GM23338 (cell line): Measurements from ENCODE around the gene ITGA8.

Experiments used
- CREB1 ChIP-seq: fragments of 250-450 bp; sonication (Bioruptor Pico); IDR thresholded peaks from 2 replicates; pipeline ENCODE4 v1.5.0; 2020; ENCODE audit warnings: low read depth, mild to moderate bottlenecking, moderate library complexity
- EZH2 ChIP-seq: fragments of 200-600 bp; sonication (generic); IDR thresholded peaks from one replicate; pipeline ENCODE4 v1.8.0; 2017; ENCODE audit warnings: antibody characterized with exemption, mild to moderate bottlenecking, low read depth; ENCODE audit not compliant: unreplicated experiment
- EZH2phosphoT487 ChIP-seq: fragments of 200-600 bp; sonication (generic); IDR thresholded peaks from one replicate; pipeline ENCODE4 v1.8.1; 2018; ENCODE audit warnings: antibody characterized with exemption; ENCODE audit not compliant: unreplicated experiment
- JUNB ChIP-seq: IDR thresholded peaks from one replicate; pipeline ENCODE4 v1.6.1; 2016; ENCODE audit warnings: antibody characterized with exemption; ENCODE audit not compliant: unreplicated experiment
- NANOG ChIP-seq: IDR thresholded peaks from 2 replicates; pipeline ENCODE4 v1.6.1; 2016; ENCODE audit warnings: antibody characterized with exemption, borderline replicate concordance
- POLR2AphosphoS5 ChIP-seq: IDR thresholded peaks from 2 replicates; pipeline ENCODE4 v1.6.1; 2016; ENCODE audit warnings: antibody characterized with exemption, low read depth
- STAT1 ChIP-seq: IDR thresholded peaks from one replicate; pipeline ENCODE4 v1.6.1; 2016; ENCODE audit warnings: antibody characterized with exemption; ENCODE audit not compliant: unreplicated experiment
- ZNF114 ChIP-seq: fragments of 250-450 bp; sonication (Bioruptor Pico); IDR thresholded peaks from 2 replicates; pipeline ENCODE4 v1.5.0; 2020; ENCODE audit warnings: mild to moderate bottlenecking, moderate library complexity
- ZNF331 ChIP-seq: fragments of 250-450 bp; sonication (Bioruptor Pico); IDR thresholded peaks from 2 replicates; pipeline ENCODE4 v1.5.0; 2020; ENCODE audit warnings: low read depth, mild to moderate bottlenecking, moderate library complexity
- TF ChIP-seq, protein P1 (sequence below), 2 experiments: fragments of 200-600 bp in 1 of 2; sonication (generic) in 1 of 2; conservative IDR thresholded peaks; 2 replicates each; pipeline versions ENCODE4 v1.5.1 to v1.6.1; 2016 to 2017; ENCODE audit warnings: antibody characterized with exemption in 2 of 2, low read depth in 2 of 2, mild to moderate bottlenecking in 2 of 2, moderate library complexity in 1 of 2
- TF ChIP-seq, protein P2 (sequence below): IDR thresholded peaks from one replicate; pipeline ENCODE4 v1.6.1; 2018; ENCODE audit warnings: antibody characterized with exemption; ENCODE audit not compliant: unreplicated experiment
- TF ChIP-seq, protein P3 (sequence below): fragments of 250-450 bp; sonication (Bioruptor Pico); IDR thresholded peaks from 2 replicates; pipeline ENCODE4 v1.5.0; 2020; ENCODE audit warnings: mild to moderate bottlenecking, moderate library complexity
- TF ChIP-seq, protein P4 (sequence below): IDR thresholded peaks from 2 replicates; pipeline ENCODE4 v1.6.1; 2016; ENCODE audit warnings: antibody characterized with exemption

DNA sequence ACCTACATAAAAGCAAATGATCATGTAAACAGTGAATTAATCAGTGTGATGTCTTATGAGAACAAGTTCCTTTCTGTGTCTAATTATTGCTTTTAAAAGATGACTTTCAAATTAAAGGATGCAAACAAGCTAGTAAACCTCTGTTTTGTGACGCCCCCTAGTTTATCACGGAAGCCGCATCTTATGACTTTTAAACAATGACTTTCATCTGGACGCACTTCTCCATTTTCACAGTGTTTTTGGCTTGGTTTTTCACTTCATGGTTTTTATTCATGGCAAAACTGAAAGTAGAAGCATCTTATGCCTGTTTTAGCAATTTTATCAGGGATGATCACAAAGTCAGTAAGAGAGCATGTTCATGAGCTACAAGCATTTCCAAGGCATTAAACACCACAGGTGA is 35.0 kb downstream of the ITGA8 start:
- no peak for TF ChIP-seq EZH2
- TF ChIP-seq, protein P1, sequence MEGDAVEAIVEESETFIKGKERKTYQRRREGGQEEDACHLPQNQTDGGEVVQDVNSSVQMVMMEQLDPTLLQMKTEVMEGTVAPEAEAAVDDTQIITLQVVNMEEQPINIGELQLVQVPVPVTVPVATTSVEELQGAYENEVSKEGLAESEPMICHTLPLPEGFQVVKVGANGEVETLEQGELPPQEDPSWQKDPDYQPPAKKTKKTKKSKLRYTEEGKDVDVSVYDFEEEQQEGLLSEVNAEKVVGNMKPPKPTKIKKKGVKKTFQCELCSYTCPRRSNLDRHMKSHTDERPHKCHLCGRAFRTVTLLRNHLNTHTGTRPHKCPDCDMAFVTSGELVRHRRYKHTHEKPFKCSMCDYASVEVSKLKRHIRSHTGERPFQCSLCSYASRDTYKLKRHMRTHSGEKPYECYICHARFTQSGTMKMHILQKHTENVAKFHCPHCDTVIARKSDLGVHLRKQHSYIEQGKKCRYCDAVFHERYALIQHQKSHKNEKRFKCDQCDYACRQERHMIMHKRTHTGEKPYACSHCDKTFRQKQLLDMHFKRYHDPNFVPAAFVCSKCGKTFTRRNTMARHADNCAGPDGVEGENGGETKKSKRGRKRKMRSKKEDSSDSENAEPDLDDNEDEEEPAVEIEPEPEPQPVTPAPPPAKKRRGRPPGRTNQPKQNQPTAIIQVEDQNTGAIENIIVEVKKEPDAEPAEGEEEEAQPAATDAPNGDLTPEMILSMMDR (conservative IDR thresholded peaks at IDR 0.05; ENCODE audit: low read depth in 2 of 2): peak in 1 of 2 experiments; percentile 33; a peak in 2 of 4 replicates
- TF ChIP-seq, protein P2, sequence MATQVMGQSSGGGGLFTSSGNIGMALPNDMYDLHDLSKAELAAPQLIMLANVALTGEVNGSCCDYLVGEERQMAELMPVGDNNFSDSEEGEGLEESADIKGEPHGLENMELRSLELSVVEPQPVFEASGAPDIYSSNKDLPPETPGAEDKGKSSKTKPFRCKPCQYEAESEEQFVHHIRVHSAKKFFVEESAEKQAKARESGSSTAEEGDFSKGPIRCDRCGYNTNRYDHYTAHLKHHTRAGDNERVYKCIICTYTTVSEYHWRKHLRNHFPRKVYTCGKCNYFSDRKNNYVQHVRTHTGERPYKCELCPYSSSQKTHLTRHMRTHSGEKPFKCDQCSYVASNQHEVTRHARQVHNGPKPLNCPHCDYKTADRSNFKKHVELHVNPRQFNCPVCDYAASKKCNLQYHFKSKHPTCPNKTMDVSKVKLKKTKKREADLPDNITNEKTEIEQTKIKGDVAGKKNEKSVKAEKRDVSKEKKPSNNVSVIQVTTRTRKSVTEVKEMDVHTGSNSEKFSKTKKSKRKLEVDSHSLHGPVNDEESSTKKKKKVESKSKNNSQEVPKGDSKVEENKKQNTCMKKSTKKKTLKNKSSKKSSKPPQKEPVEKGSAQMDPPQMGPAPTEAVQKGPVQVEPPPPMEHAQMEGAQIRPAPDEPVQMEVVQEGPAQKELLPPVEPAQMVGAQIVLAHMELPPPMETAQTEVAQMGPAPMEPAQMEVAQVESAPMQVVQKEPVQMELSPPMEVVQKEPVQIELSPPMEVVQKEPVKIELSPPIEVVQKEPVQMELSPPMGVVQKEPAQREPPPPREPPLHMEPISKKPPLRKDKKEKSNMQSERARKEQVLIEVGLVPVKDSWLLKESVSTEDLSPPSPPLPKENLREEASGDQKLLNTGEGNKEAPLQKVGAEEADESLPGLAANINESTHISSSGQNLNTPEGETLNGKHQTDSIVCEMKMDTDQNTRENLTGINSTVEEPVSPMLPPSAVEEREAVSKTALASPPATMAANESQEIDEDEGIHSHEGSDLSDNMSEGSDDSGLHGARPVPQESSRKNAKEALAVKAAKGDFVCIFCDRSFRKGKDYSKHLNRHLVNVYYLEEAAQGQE: no peak
- TF ChIP-seq EZH2phosphoT487: no peak
- TF ChIP-seq JUNB: no peak
- no peak for TF ChIP-seq POLR2AphosphoS5
- TF ChIP-seq ZNF114 (CRISPR knock-in tag): no peak
- no peak for TF ChIP-seq NANOG
- no peak for TF ChIP-seq CREB1 (CRISPR knock-in tag)
- TF ChIP-seq ZNF331 (CRISPR knock-in tag): no peak
- no peak for TF ChIP-seq STAT1
- TF ChIP-seq, protein P3, sequence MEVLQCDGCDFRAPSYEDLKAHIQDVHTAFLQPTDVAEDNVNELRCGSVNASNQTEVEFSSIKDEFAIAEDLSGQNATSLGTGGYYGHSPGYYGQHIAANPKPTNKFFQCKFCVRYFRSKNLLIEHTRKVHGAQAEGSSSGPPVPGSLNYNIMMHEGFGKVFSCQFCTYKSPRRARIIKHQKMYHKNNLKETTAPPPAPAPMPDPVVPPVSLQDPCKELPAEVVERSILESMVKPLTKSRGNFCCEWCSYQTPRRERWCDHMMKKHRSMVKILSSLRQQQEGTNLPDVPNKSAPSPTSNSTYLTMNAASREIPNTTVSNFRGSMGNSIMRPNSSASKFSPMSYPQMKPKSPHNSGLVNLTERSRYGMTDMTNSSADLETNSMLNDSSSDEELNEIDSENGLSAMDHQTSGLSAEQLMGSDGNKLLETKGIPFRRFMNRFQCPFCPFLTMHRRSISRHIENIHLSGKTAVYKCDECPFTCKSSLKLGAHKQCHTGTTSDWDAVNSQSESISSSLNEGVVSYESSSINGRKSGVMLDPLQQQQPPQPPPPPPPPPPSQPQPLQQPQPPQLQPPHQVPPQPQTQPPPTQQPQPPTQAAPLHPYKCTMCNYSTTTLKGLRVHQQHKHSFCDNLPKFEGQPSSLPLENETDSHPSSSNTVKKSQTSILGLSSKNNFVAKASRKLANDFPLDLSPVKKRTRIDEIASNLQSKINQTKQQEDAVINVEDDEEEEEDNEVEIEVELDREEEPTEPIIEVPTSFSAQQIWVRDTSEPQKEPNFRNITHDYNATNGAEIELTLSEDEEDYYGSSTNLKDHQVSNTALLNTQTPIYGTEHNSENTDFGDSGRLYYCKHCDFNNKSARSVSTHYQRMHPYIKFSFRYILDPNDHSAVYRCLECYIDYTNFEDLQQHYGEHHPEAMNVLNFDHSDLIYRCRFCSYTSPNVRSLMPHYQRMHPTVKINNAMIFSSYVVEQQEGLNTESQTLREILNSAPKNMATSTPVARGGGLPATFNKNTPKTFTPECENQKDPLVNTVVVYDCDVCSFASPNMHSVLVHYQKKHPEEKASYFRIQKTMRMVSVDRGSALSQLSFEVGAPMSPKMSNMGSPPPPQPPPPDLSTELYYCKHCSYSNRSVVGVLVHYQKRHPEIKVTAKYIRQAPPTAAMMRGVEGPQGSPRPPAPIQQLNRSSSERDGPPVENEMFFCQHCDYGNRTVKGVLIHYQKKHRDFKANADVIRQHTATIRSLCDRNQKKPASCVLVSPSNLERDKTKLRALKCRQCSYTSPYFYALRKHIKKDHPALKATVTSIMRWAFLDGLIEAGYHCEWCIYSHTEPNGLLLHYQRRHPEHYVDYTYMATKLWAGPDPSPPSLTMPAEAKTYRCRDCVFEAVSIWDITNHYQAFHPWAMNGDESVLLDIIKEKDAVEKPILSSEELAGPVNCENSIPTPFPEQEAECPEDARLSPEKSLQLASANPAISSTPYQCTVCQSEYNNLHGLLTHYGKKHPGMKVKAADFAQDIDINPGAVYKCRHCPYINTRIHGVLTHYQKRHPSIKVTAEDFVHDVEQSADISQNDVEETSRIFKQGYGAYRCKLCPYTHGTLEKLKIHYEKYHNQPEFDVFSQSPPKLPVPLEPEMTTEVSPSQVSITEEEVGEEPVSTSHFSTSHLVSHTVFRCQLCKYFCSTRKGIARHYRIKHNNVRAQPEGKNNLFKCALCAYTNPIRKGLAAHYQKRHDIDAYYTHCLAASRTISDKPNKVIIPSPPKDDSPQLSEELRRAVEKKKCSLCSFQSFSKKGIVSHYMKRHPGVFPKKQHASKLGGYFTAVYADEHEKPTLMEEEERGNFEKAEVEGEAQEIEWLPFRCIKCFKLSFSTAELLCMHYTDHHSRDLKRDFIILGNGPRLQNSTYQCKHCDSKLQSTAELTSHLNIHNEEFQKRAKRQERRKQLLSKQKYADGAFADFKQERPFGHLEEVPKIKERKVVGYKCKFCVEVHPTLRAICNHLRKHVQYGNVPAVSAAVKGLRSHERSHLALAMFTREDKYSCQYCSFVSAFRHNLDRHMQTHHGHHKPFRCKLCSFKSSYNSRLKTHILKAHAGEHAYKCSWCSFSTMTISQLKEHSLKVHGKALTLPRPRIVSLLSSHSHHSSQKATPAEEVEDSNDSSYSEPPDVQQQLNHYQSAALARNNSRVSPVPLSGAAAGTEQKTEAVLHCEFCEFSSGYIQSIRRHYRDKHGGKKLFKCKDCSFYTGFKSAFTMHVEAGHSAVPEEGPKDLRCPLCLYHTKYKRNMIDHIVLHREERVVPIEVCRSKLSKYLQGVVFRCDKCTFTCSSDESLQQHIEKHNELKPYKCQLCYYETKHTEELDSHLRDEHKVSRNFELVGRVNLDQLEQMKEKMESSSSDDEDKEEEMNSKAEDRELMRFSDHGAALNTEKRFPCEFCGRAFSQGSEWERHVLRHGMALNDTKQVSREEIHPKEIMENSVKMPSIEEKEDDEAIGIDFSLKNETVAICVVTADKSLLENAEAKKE: no peak
- TF ChIP-seq, protein P4, sequence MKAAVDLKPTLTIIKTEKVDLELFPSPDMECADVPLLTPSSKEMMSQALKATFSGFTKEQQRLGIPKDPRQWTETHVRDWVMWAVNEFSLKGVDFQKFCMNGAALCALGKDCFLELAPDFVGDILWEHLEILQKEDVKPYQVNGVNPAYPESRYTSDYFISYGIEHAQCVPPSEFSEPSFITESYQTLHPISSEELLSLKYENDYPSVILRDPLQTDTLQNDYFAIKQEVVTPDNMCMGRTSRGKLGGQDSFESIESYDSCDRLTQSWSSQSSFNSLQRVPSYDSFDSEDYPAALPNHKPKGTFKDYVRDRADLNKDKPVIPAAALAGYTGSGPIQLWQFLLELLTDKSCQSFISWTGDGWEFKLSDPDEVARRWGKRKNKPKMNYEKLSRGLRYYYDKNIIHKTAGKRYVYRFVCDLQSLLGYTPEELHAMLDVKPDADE: no peak
